Dermis blood vessel endothelial cell (primary cell): ENCODE data around the gene CD68. TPM values are rescaled to one million over a fixed set of nuclear protein-coding genes. Genes with fewer than 3 reads are reported as not detected.
A peak's percentile ranks its signal among the peaks of the same experiment; 100 is the strongest.

Source experiments
- DNase-seq: peaks from one replicate; pipeline ENCODE4 v3.0.0; 2010
- total RNA-seq: library from RNA; depleted of rRNA; stranded (reverse); fragments of >200 nt; gene quantifications from 2 replicates; pipeline ENCODE4 v1.2.3, GENCODE V29; 2014

CD68 gene
- total RNA-seq, 1 donor from 2014 or later: 0.17 TPM

GRCh38 chr17:7559320-7560171, 19.9 kb upstream of the CD68 start:
- DNase-seq: no peak

DNA sequence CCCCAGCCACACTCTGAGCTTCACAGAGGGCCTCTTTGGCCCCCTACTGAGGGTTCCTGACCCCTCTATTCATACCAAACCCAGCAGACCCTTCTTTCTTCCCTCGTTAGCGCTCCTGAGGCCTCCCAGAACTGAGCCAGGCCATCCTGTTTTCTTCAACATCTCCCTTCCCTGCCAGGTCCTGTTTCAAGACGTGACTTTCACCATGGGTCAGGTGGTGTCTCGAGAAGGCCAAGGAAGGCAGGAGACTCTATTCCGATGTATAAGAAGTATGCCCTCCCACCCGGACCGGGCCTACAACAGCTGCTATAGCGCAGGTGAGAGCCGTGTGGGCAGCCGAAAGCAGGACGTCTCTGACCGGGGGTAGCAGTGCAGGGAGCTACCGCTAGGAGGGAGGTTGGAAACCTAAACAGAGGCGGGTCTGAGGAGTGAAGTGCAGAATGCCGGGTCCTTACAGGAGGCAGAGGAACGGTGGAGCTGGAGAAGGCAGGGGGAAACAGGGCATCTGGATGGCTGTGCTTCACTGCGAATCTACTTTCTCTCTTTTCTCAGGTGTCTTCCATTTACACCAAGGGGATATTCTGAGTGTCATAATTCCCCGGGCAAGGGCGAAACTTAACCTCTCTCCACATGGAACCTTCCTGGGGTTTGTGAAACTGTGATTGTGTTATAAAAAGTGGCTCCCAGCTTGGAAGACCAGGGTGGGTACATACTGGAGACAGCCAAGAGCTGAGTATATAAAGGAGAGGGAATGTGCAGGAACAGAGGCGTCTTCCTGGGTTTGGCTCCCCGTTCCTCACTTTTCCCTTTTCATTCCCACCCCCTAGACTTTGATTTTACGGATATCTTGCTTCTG, 19.0 kb upstream of the CD68 start:
- DNase-seq: peak; percentile 72

DNA sequence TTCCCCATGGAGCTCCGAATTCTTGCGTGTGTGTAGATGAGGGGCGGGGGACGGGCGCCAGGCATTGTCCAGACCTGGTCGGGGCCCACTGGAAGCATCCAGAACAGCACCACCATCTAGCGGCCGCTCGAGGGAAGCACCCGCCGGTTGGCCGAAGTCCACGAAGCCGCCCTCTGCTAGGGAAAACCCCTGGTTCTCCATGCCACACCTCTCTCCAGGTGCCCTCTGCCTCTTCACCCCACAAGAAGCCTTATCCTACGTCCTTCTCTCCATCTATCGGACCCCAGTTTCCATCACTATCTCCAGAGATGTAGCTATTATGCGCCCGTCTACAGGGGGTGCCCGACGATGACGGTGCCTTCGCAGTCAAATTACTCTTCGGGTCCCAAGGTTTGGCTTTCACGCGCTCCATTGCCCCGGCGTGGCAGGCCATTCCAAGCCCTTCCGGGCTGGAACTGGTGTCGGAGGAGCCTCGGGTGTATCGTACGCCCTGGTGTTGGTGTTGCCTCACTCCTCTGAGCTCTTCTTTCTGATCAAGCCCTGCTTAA, 18.3 kb upstream of the CD68 start:
- peak; percentile 91 for DNase-seq

GRCh38 chr17:7561589-7562207, 17.7 kb upstream of the CD68 start, which contains the start of gene SENP3:
Gene SENP3 (plus strand): TSS chr17:7561919. CDS start chr17:7563077, 1,158 bp downstream.
- peak; percentile 95 for DNase-seq

GRCh38 chr17:7562208-7562605, 17.2 kb upstream of the CD68 start:
- no peak for DNase-seq

GRCh38 chr17:7563115-7563869, 16.1 kb upstream of the CD68 start:
- no peak for DNase-seq

- DNase-seq: no peak
Measured at GRCh38 chr17:7569571-7569970, 9.9 kb upstream of the CD68 start.

- no peak for DNase-seq
Measured at GRCh38 chr17:7570351-7570750, 9.1 kb upstream of the CD68 start.

DNA sequence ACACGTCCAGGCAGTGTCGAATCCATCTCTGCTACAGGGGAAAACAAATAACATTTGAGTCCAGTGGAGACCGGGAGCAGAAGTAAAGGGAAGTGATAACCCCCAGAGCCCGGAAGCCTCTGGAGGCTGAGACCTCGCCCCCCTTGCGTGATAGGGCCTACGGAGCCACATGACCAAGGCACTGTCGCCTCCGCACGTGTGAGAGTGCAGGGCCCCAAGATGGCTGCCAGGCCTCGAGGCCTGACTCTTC, 7.2 kb upstream of the CD68 start:
- no peak for DNase-seq

DNA sequence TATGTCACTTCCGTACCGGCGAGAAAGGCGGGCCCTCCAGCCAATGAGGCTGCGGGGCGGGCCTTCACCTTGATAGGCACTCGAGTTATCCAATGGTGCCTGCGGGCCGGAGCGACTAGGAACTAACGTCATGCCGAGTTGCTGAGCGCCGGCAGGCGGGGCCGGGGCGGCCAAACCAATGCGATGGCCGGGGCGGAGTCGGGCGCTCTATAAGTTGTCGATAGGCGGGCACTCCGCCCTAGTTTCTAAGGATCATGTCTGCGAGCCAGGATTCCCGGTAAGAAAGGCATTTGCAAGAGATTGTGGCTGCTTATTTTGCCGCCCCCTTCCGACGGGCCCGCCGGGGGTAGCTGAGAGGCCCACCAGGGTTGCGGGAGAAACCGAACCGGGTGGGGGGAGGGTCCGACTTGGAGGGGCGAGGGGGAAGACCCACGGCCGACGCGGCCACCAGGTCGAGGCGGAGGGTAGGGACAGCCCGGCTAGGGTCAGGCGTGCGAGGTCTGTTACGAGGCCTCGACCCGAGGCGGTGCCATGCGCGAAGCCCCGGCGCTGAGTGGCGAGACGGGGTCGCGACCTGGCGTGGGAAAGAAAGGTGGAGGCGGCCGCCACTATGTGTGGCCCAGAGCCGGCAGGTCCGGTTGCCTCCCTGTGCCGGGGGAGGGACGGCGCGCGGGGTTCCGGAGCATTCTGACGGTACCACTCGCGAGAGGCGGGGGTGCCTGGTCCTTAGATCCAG, 6.7 kb upstream of the CD68 start:
- peak; percentile 100 for DNase-seq

DNA sequence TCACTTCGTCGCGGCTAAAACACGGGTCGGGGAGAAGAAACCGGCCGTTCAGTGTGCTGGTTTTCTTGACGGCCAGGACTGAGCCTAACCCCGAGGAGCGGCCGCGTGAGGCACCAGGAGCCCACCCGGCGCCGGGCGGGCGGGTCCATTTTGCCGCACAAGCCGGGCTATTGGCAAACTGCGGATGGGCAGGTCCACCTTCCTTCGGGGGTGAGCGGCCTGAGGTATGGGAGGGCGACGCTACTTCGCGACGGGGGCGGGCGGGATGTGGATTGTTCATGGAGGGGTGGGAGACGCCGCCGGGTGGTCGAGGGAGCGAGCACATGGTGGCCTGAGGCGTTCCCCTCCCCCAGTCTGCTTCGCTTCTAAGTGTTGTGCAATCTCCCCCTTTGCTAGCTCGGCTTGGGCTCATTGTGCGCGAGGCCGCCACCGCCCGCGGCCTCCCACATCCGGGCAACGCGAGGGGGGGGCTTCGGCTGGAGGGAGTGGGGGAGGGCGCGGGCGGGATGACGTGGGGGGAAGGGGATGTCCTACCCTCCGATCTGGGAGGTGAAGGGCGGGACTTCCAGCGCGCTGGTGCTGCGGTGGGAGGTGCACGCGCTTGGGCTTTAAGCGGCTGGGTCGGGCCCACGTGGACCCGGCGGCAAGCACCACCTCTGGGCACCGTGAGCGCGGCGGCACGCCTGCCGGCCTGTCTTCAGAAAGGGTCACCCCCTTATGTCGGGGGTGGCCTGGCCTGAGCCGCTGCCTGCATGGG, 5.9 kb upstream of the CD68 start:
- peak; percentile 95 for DNase-seq

DNA sequence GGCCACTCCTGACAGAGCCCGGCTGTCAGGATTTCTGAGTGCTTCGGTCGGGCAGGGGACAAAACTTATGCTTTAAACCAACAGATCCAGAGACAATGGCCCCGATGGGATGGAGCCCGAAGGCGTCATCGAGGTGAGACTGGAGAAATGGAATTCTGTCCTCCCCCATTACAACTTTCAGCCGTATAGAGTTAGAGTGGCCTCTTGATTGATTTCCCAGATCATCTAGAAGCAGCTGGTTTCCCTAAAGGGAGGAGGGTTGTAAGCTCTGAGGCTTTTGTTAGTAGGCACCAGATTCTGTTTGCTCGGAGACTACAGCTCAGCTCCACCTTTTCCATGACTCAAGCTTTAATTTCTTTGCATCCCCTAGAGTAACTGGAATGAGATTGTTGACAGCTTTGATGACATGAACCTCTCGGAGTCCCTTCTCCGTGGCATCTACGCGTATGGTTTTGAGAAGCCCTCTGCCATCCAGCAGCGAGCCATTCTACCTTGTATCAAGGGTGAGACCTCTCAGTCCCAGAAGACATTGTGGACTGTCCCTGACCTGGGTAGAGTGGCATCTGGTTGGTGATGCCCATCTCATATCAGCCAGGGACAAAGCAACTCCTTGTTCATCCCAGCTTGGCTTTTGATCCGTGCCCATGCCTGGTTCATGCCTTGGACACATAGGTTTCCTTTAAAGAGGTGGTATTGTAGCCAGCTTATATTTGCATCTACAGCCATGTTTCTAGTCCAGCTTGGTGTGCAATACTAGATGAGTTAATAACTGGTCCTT, 5.1 kb upstream of the CD68 start:
- no peak for DNase-seq

DNA sequence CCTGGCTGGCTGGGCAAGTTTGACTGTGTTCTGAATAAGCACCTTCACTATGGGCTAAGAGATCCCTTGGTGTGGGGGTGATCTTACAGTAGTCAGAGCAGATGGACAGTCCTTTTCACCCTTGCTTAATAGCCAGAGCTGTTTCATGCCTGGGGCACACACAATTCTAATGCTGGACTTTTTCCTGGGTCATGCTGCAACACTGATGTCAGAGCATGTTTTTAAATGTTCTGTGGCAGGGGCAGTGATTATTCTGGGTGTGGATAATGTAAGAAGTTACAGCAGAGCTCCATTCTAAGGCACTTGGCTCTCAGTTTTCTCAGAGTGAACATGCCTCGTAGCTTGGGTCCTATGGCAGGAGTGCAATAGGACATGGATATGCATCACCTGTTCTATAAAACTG, 4.0 kb upstream of the CD68 start:
- no peak for DNase-seq

DNA sequence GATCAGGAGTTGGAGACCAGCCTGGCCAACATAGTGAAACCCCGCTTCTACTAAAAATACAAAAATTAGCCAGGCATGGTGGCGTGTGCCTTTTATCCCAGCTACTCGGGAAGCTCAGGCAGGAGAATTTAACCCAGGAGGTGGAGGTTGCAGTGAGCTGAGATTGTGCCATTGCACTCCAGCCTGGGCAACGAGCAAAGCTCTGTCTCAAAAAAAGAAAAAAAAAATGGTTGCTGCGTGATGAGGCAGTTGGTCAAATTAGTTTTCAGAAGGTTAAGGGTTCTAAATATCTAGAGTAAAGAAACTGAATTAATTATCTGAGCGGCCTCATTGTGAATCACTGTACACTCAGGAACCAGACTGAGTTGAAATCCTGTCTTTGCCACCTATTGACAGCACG, 3.5 kb upstream of the CD68 start:
- DNase-seq: no peak

DNA sequence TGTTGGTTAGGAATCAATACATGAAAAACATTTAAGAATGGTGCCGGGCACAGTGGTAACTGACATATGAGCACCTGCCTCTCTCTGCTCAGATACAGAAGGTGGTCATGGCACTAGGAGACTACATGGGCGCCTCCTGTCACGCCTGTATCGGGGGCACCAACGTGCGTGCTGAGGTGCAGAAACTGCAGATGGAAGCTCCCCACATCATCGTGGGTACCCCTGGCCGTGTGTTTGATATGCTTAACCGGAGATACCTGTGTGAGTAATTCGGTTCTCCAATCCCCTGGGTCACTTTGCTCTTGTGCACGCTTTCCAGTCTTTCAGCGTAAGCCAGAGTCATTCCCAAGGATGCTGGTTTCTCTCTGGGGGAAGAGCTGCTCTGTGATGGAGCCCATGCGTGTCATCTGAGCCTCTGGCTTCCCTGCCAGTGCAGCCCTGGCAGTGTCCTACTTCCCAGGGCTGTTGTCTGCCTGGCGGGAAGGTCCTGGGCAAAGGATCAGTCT, 3.0 kb upstream of the CD68 start:
- no peak for DNase-seq

- DNase-seq: no peak
Measured at GRCh38 chr17:7577327-7578199, 1.9 kb upstream of the CD68 start.

DNA sequence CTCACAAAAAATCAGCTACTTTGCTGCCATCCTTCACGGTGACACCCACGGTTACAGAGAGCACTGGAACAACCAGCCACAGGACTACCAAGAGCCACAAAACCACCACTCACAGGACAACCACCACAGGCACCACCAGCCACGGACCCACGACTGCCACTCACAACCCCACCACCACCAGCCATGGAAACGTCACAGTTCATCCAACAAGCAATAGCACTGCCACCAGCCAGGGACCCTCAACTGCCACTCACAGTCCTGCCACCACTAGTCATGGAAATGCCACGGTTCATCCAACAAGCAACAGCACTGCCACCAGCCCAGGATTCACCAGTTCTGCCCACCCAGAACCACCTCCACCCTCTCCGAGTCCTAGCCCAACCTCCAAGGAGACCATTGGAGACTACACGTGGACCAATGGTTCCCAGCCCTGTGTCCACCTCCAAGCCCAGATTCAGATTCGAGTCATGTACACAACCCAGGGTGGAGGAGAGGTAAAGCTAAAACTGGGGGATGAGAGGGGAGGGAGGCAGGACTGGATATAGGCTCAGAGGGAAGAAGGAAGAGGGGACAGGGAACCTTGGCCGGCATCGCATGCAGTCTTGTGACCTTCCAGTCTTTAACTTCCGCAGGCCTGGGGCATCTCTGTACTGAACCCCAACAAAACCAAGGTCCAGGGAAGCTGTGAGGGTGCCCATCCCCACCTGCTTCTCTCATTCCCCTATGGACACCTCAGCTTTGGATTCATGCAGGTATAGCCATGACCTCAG, 581 bp downstream of the CD68 start:
- no peak for DNase-seq
